CD4-positive, alpha-beta memory T cell (primary cell): Measurements from ENCODE around the gene ZFHX3. TPM values are rescaled to one million over a fixed set of nuclear protein-coding genes. Genes with fewer than 3 reads are reported as not detected.
"Not testable (repeated sequence)": the region's sequence is repeated elsewhere in the genome, so short reads cannot be mapped to it uniquely, and the experiment has no call there.

Experiments
- CTCF ChIA-PET: fragments of 350-600 bp; sonication (Branson Sonifier 250); formaldehyde crosslinking; loops from one replicate; lab custom pipeline; 2021; ENCODE audit warnings: inconsistent platforms; ENCODE audit not compliant: partially characterized antibody; lab: Charles Lee
- POLR2A ChIA-PET: fragments of 350-600 bp; sonication (Branson Sonifier 250); formaldehyde crosslinking; loops from one replicate; lab custom pipeline; 2021; ENCODE audit not compliant: partially characterized antibody; lab: Charles Lee
- DNase-seq, 5 donors: peaks; one replicate each; pipeline versions ENCODE4 v3.0.0 to v3.0.0-alpha.2; 2020 to 2022; ENCODE audit warnings: mixed read lengths in 1 of 5
- H3K27ac ChIP-seq: one replicate; pipeline ENCODE4 v1.7.0; 2013; ENCODE audit warnings: low read depth, low read length
- H3K27me3 ChIP-seq: 2 replicates; pipeline ENCODE4 v1.7.0; 2013; ENCODE audit warnings: mild to moderate bottlenecking, low read length, moderate library complexity; ENCODE audit not compliant: insufficient read depth
- H3K36me3 ChIP-seq: 2 replicates; pipeline ENCODE4 v1.7.0; 2013; ENCODE audit warnings: mild to moderate bottlenecking, low read length, moderate library complexity; ENCODE audit not compliant: insufficient read depth
- H3K4me1 ChIP-seq: 2 replicates; pipeline ENCODE4 v1.7.0; 2013; ENCODE audit warnings: mild to moderate bottlenecking, low read length, moderate library complexity; ENCODE audit not compliant: insufficient read depth
- H3K4me3 ChIP-seq, 2 donors: one replicate each; pipeline ENCODE4 v1.7.0; 2013; ENCODE audit warnings: low read length in 2 of 2, mild to moderate bottlenecking in 1 of 2
- H3K9me3 ChIP-seq, 2 donors: one replicate each; pipeline ENCODE4 v1.7.0; 2013; ENCODE audit warnings: low read length in 2 of 2, control low read depth in 1 of 2; ENCODE audit not compliant: control insufficient read depth in 1 of 2
- H3K27ac Mint-ChIP-seq, 7 donors: one replicate each; pipeline ENCODE4 v1.8.0; 2020 to 2021; ENCODE audit warnings: mixed read lengths in 7 of 7, mild to moderate bottlenecking in 6 of 7, inconsistent platforms in 3 of 7, moderate library complexity in 3 of 7
- H3K27me3 Mint-ChIP-seq, 2 donors: one replicate each; pipeline ENCODE4 v1.8.0; 2020 to 2021; ENCODE audit warnings: mixed read lengths in 2 of 2
- H3K36me3 Mint-ChIP-seq, 2 donors: one replicate each; pipeline ENCODE4 v1.8.0; 2020 to 2021; ENCODE audit warnings: mixed read lengths in 2 of 2, inconsistent platforms in 1 of 2, mild to moderate bottlenecking in 1 of 2
- H3K4me1 Mint-ChIP-seq, 4 donors: one replicate each; pipeline ENCODE4 v1.8.0; 2020 to 2021; ENCODE audit warnings: mixed read lengths in 4 of 4, mild to moderate bottlenecking in 1 of 4
- H3K4me3 Mint-ChIP-seq, 8 donors: one replicate each; pipeline ENCODE4 v1.8.0; 2020 to 2021; ENCODE audit warnings: mixed read lengths in 8 of 8, mild to moderate bottlenecking in 7 of 8, moderate library complexity in 6 of 8, inconsistent platforms in 3 of 8
- H3K9me3 Mint-ChIP-seq, 8 donors: one replicate each; pipeline ENCODE4 v1.8.0; 2020 to 2021; ENCODE audit warnings: mixed read lengths in 8 of 8, mild to moderate bottlenecking in 5 of 8, inconsistent platforms in 3 of 8, moderate library complexity in 1 of 8
- intact Hi-C: fragments of 100-400 bp; cut with micrococcal nuclease; formaldehyde crosslinking; loops from one replicate; pipeline ENCODE4 v1.15.1; 2023
- polyA plus RNA-seq, 2 donors: library from polyadenylated mRNA; unstranded; fragments of 300-500 nt; fragmentation: Illumina TruSeq; gene quantifications; one replicate each; pipeline ENCODE4 v1.2.3, GENCODE V29; 2021
- total RNA-seq, 2 experiments: library from RNA; stranded (reverse); gene quantifications; one replicate each; pipeline ENCODE4 v1.2.3, GENCODE V29; 2021

Gene ZFHX3
- total and polyA plus RNA-seq, 4 experiments from 2014 or later, result 0.01 to 0.99 (median 0.36) TPM

DNA sequence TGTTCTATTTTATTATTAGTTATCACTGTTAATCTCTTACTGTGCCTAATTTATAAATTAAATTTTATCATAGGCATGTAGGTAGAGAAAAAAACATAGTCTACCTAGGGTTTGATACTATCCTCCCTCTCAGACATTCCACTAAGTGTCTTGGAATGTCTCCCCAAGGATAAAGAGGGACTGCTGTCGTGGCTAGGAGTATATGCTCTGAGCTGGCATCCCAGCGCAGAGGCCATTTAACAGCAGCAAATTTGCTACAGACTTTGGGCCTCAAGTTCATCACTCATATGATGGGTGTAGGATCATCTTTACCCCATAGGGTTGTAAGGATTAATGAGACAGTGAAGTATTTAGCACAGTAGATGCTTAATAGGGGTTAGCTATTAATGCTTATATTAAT, 56.7 kb downstream of the ZFHX3 start:
- Mint-ChIP-seq H3K4me3 (no peak overlapping the region), H3K36me3 (no peaks in the 10 kb centered on the region), H3K27ac (no peak overlapping the region), H3K9me3 (no peaks in the 10 kb centered on the region), H3K4me1 (no peaks in the 10 kb centered on the region), H3K27me3 (no peaks in the 10 kb centered on the region)
- intact Hi-C loops, result no loop called here
- Histone ChIP-seq H3K9me3 (no peaks in the 10 kb centered on the region), H3K27me3 (no peaks in the 10 kb centered on the region), H3K4me1 (no peaks in the 10 kb centered on the region), H3K4me3 (no peak overlapping the region), H3K36me3 (no peaks in the 10 kb centered on the region), H3K27ac (no peak overlapping the region)
- ChIA-PET POLR2A (no interaction called here), CTCF (no interaction called here)
- DNase-seq, result no peak

DNA sequence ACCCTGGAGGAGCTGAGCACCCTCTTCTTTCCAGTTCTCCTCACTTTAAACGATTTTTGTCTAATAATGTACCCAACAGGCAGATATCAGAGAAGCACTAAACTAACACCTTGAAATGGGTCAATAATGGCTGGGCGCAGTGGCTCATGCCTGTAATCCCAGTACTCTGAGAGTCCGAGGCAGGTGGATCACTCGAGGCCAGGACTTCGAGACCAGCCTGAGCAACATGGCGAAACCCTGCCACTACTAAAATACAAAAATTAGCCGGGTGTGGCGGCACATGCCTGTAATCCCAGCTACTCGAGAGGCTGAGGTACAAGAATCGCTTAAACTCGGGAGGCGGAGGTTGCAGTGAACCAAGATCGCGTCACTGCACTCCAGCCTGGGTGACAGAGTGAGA, 57.4 kb downstream of the ZFHX3 start:
- Mint-ChIP-seq H3K4me1 (no peaks in the 10 kb centered on the region), H3K9me3 (no peaks in the 10 kb centered on the region), H3K27ac (no peak overlapping the region), H3K36me3 (no peaks in the 10 kb centered on the region), H3K27me3 (no peaks in the 10 kb centered on the region), H3K4me3 (no peak overlapping the region)
- Histone ChIP-seq H3K36me3 (no peaks in the 10 kb centered on the region), H3K4me3 (no peak overlapping the region), H3K27me3 (no peaks in the 10 kb centered on the region), H3K27ac (no peak overlapping the region), H3K9me3 (no peaks in the 10 kb centered on the region), H3K4me1 (no peaks in the 10 kb centered on the region)
- no peak for DNase-seq
- POLR2A ChIA-PET, result no interaction called here
- intact Hi-C loops, result no loop called here
- CTCF ChIA-PET, result no interaction called here

DNA sequence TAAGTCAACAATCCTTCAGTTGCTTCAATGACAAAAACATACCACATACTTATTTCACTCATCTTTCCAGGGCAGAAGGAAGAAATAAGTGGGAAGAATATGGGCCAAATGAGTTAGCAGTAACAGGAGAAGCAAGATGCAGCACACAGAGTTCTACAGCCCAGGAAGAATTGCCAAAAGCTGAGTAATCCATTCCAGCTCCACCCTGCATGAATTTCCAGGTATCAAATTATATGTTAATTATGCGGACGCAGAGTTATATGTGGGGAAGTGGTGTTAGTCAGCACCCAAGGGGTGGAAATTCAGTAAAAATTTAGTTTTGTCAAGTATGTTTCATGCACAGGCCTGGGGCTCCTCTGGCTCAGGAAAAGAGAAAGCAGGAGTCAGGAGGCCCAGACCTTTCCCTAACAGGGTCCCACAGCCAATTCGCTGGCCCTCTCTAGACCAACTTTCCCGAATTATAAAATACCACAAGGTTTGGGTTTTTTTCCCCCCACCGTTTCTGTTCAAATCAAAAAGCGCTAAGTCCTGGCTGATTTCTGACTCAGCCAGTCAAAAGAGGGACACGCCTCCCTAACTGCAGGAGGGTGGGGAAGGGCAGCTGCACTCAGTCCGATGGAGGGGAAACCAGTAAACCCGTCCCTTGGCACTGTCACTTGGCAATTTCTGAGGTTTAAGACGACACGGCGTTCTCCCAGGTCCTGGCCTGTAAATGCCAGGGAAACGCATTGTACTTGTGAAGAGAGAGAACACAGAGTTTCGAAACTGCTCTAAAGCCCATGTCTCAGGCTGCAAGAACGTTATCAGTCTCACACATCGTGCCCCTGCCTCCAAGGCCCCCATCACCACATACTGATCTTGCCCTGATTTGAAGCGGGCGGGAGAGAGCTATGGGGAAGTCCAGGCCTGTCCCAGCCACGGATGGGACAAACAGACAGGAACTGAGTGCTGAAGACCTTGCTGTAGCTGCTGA, 58.1 kb downstream of the ZFHX3 start:
- Mint-ChIP-seq H3K4me3 (no peak overlapping the region), H3K36me3 (no peaks in the 10 kb centered on the region)
- POLR2A ChIA-PET, result no interaction called here

DNA sequence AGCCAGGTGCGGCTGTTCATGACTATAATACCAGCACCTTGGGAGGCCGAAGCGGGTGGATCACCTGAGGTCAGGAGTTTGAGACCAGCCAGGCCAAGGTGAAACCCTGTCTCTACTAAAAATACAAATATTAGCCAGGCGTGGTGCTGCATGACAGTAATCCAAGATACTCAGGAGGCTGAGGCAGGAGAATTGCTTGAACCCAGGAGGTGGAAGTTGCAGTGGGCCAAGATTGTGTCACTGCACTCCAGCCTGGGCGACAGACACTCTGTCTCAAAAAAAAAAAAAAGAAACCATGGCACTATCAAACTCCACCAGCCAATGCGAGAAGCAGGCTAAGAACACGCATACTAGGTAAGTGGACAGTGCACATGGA, 58.7 kb downstream of the ZFHX3 start:
- intact Hi-C loops, POLR2A ChIA-PET: not testable (repeated sequence)

More for the DNA sequence above, 58.1 kb downstream of the ZFHX3 start:
- H3K9me3 ChIP-seq, result no peaks in the 10 kb centered on the region
- intact Hi-C loops, result no loop called here
- Mint-ChIP-seq H3K9me3 (no peaks in the 10 kb centered on the region), H3K4me1 (no peaks in the 10 kb centered on the region), H3K27ac (no peak overlapping the region), H3K27me3 (no peaks in the 10 kb centered on the region)
- DNase-seq, result no peak
- no peaks in the 10 kb centered on the region for H3K4me1 ChIP-seq
- no peak overlapping the region for H3K4me3 ChIP-seq
- H3K27me3 ChIP-seq, result no peaks in the 10 kb centered on the region
- no peaks in the 10 kb centered on the region for H3K36me3 ChIP-seq
- CTCF ChIA-PET, result no interaction called here
- no peak overlapping the region for H3K27ac ChIP-seq

DNA sequence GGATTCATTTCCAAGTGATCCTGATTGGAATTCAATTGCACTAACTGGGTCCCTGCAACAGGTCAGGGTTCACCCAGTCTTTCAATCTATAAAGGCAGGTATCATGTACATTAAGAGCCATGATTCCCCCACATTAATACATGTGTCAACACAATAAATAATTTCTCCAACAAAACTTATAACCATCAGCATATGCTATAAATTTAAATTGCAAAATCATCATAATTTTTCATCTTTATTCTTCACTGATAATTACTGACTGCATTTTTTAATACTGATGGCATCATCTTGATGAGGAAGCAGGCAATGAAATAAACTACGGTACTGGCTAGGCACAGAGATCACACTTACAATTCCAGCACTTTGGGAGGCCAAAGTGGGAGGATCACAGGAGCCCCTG, 59.4 kb downstream of the ZFHX3 start:
- no peaks in the 10 kb centered on the region for H3K36me3 ChIP-seq
- H3K4me3 ChIP-seq, result no peak overlapping the region
- ChIA-PET POLR2A (no interaction called here), CTCF (no interaction called here)
- Mint-ChIP-seq H3K27ac (no peak overlapping the region), H3K36me3 (no peaks in the 10 kb centered on the region), H3K4me1 (no peaks in the 10 kb centered on the region), H3K27me3 (no peaks in the 10 kb centered on the region), H3K4me3 (no peak overlapping the region), H3K9me3 (peaks cover 0 to 4% (median 0%) of the 10 kb centered on the region in 8 donors)
- H3K9me3 ChIP-seq, result no peaks in the 10 kb centered on the region
- no peak for DNase-seq
- no peaks in the 10 kb centered on the region for H3K4me1 ChIP-seq
- H3K27ac ChIP-seq, result no peak overlapping the region
- H3K27me3 ChIP-seq, result no peaks in the 10 kb centered on the region
- intact Hi-C loops, result no loop called here

More for the DNA sequence above, 58.7 kb downstream of the ZFHX3 start:
- H3K27me3 Mint-ChIP-seq, H3K4me1 ChIP-seq, H3K9me3 Mint-ChIP-seq, H3K9me3 ChIP-seq, H3K4me1 Mint-ChIP-seq, CTCF ChIA-PET, H3K27ac ChIP-seq, H3K36me3 Mint-ChIP-seq, H3K36me3 ChIP-seq, H3K4me3 Mint-ChIP-seq, H3K27me3 ChIP-seq, H3K4me3 ChIP-seq, H3K27ac Mint-ChIP-seq, DNase-seq: not testable (repeated sequence)

DNA sequence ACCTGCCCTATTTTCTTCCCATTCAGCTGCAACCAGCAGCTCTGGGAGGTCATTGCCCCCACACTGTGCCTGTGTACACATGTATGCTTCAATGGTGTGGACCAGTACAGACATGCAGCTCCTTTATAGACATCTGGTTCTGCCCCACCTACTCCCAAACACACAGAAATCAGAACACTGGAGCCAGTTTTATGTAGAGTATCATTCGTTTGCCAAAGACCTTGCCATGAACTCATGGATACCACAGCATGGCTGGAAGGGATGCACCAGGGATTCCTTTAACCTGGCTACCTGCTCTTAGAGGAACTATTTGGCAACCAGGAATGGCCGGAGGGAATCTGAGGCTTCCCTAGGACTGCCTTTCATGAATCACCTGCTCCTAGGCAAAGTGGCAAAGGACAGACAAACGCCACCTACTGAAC, 60.4 kb downstream of the ZFHX3 start:
- peaks cover 0 to 4% (median 0%) of the 10 kb centered on the region in 8 donors for H3K9me3 Mint-ChIP-seq
- ChIA-PET POLR2A (no interaction called here), CTCF (no interaction called here)
- H3K4me1 Mint-ChIP-seq, result no peaks in the 10 kb centered on the region
- intact Hi-C loops, result no loop called here
- no peak for DNase-seq
- H3K9me3 ChIP-seq, result no peaks in the 10 kb centered on the region
- H3K4me3 ChIP-seq, result no peak overlapping the region
- no peaks in the 10 kb centered on the region for H3K36me3 Mint-ChIP-seq
- no peaks in the 10 kb centered on the region for H3K27me3 ChIP-seq
- no peaks in the 10 kb centered on the region for H3K27me3 Mint-ChIP-seq
- H3K27ac Mint-ChIP-seq, result no peak overlapping the region
- no peak overlapping the region for H3K4me3 Mint-ChIP-seq
- H3K36me3 ChIP-seq, result no peaks in the 10 kb centered on the region
- H3K27ac ChIP-seq, result no peak overlapping the region
- H3K4me1 ChIP-seq, result no peaks in the 10 kb centered on the region

DNA sequence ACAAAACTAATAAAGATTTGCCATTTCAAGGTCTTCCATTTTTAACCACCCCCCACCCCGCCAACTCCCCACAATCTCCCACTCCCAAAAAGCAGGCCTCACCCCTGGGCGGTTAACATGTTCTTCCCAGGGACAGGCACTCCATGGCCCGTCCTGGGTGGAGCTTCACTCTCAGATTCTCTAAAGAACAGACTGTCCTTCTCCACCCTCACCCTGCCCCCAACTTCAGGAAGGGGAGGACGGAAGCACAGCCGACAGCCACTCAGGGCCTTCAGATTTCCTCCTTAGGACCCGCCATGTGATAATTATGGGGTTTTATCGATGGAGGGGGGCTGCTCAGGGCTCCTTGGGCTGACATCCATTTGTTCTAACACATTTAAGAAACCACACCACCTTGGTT, 61.9 kb downstream of the ZFHX3 start:
- Histone ChIP-seq H3K27me3 (no peaks in the 10 kb centered on the region), H3K4me3 (no peak overlapping the region), H3K27ac (no peak overlapping the region), H3K4me1 (no peaks in the 10 kb centered on the region), H3K9me3 (no peaks in the 10 kb centered on the region), H3K36me3 (no peaks in the 10 kb centered on the region)
- DNase-seq, result no peak
- peaks cover 0 to 4% (median 0%) of the 10 kb centered on the region in 8 donors for H3K9me3 Mint-ChIP-seq
- peaks cover 0 to under 1% of the 10 kb centered on the region in 2 donors for H3K27me3 Mint-ChIP-seq
- H3K27ac Mint-ChIP-seq, result no peak overlapping the region
- H3K4me3 Mint-ChIP-seq, result no peak overlapping the region
- CTCF ChIA-PET, result no interaction called here
- no peaks in the 10 kb centered on the region for H3K4me1 Mint-ChIP-seq
- H3K36me3 Mint-ChIP-seq, result no peaks in the 10 kb centered on the region
- intact Hi-C loops, result no loop called here
- POLR2A ChIA-PET, result no interaction called here
